Activated B cell treated with CpG ODN at 0.5 μM for 24 hours (primary cell): ENCODE measurements around the gene UTP25. TPM values are rescaled to one million over a fixed set of nuclear protein-coding genes. Genes with fewer than 3 reads are reported as not detected.
A peak's percentile ranks its signal among the peaks of the same experiment; 100 is the strongest.
"Not testable (repeated sequence)": the region's sequence is repeated elsewhere in the genome, so short reads cannot be mapped to it uniquely, and the experiment has no call there.

Source experiments
- ATAC-seq: fragments of 200-7000 bp; cut with Tn5 transposase; one replicate; pipeline ENCODE4 v1.10.0; 2021; ENCODE audit warnings: low read depth, mild to moderate bottlenecking, moderate library complexity
- CTCF ChIA-PET: fragments of 350-600 bp; sonication (Branson Sonifier 250); formaldehyde crosslinking; loops from one replicate; lab custom pipeline; 2021; ENCODE audit warnings: antibody characterized with exemption; lab: Charles Lee
- POLR2A ChIA-PET: fragments of 350-600 bp; sonication (Branson Sonifier 250); formaldehyde crosslinking; loops from one replicate; lab custom pipeline; 2021; ENCODE audit warnings: antibody characterized with exemption; lab: Charles Lee
- DNase-seq: peaks from one replicate; pipeline ENCODE4 v3.0.0; 2022
- H3K27ac Mint-ChIP-seq: one replicate; pipeline ENCODE4 v1.8.0; 2020; ENCODE audit warnings: mixed read lengths
- H3K27me3 Mint-ChIP-seq: one replicate; pipeline ENCODE4 v1.8.0; 2021; ENCODE audit warnings: mixed read lengths
- H3K36me3 Mint-ChIP-seq: one replicate; pipeline ENCODE4 v1.8.0; 2021; ENCODE audit warnings: low read depth, mixed read lengths
- H3K4me1 Mint-ChIP-seq: one replicate; pipeline ENCODE4 v1.8.0; 2021; ENCODE audit warnings: mixed read lengths
- H3K4me3 Mint-ChIP-seq: one replicate; pipeline ENCODE4 v1.8.0; 2020; ENCODE audit warnings: mild to moderate bottlenecking, mixed read lengths
- H3K9me3 Mint-ChIP-seq: one replicate; pipeline ENCODE4 v1.8.0; 2020; ENCODE audit warnings: mixed read lengths
- intact Hi-C: fragments of 100-400 bp; cut with micrococcal nuclease; formaldehyde crosslinking; loops from one replicate; pipeline ENCODE4 v1.15.1; 2024
- total RNA-seq: library from RNA; stranded (reverse); gene quantifications from 2 replicates; pipeline ENCODE4 v1.2.3, GENCODE V29; 2022
- TF ChIP-seq, protein P1 (sequence below): fragments of 200-600 bp; IDR thresholded peaks from one replicate; pipeline ENCODE4 v1.8.0; 2022; ENCODE audit warnings: antibody characterized with exemption, mild to moderate bottlenecking

The UTP25 gene
- total RNA-seq, 1 donor from 2014 or later, result 15.4 TPM

DNA sequence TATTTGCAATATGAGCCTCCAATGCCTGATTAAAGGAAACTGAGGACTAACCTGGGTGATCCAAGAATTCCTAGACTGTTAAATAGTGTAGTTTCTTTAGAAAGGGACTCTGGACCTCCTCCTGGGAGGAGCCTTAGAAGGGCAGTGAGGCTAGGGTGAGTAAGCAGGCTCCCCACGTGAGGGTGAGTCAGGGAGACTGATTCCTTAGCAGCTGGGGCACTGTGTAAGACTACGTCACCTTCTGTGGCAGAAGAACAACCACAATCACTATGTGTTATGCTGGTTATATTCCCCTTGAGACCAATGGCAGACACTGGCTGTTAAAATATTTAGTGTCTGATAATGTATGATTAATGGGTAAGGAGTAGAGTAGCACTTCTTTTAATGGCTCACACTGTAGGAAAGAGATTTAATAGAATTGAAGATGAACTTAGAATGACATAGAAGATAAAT is 56.9 kb downstream of the UTP25 start:
- intact Hi-C loops, result no loop called here
- no peak for DNase-seq
- H3K4me1 Mint-ChIP-seq, result no peaks in the 10 kb centered on the region
- H3K36me3 Mint-ChIP-seq, result no peaks in the 10 kb centered on the region
- H3K9me3 Mint-ChIP-seq, result no peaks in the 10 kb centered on the region
- ChIA-PET CTCF (no interaction called here), POLR2A (no interaction called here)
- no peak overlapping the region for H3K27ac Mint-ChIP-seq
- no peak overlapping the region for H3K4me3 Mint-ChIP-seq
- ATAC-seq, result peak; percentile 77
- peaks cover 27% of the 10 kb centered on the region for H3K27me3 Mint-ChIP-seq
- TF ChIP-seq, protein P1, sequence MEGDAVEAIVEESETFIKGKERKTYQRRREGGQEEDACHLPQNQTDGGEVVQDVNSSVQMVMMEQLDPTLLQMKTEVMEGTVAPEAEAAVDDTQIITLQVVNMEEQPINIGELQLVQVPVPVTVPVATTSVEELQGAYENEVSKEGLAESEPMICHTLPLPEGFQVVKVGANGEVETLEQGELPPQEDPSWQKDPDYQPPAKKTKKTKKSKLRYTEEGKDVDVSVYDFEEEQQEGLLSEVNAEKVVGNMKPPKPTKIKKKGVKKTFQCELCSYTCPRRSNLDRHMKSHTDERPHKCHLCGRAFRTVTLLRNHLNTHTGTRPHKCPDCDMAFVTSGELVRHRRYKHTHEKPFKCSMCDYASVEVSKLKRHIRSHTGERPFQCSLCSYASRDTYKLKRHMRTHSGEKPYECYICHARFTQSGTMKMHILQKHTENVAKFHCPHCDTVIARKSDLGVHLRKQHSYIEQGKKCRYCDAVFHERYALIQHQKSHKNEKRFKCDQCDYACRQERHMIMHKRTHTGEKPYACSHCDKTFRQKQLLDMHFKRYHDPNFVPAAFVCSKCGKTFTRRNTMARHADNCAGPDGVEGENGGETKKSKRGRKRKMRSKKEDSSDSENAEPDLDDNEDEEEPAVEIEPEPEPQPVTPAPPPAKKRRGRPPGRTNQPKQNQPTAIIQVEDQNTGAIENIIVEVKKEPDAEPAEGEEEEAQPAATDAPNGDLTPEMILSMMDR, result no peak

DNA sequence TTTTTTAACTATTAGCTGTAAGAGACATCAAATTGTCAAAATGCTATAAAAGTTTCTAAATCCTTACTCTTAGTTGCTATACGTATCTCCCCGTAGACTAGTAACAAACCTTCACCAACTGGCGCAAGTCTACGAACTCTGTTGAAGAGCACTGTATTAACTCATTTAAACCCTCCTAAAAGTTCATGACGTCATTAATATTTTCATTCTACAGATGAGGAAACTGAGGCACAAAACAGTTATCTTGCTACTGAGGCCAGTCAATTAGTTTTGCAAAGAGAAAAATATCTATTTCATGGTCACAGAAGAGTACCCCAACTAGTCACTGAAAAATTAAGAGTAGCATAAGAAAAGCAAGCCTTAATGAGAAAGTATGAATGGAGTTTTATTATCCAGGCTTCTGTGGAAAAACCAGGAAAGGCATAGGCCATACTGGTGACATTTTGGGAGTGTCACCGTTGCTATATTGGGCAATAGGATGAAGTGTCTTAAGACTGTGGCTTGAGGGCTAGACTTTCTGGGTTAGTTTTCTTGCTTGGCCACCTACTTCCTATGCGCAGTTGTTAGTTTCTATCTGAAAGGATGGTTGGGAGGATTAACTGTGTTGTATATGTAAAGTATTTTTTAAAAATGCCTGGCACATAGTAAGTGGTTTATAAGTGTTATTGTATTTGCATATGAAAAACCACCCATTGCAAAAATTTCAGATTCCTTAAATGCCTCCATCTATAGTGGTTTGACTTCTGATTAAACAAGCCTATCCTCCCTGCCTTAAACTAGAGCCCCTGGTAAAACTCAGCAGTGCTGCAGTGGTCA is 57.8 kb downstream of the UTP25 start:
- Mint-ChIP-seq H3K27ac (no peak overlapping the region), H3K4me1 (no peaks in the 10 kb centered on the region), H3K27me3 (peaks cover 23% of the 10 kb centered on the region), H3K9me3 (no peaks in the 10 kb centered on the region), H3K4me3 (no peak overlapping the region), H3K36me3 (no peaks in the 10 kb centered on the region)
- ATAC-seq (no peak), DNase-seq (no peak)
- ChIA-PET CTCF (no interaction called here), POLR2A (no interaction called here)
- TF ChIP-seq, protein P1, result no peak
- intact Hi-C loops, result no loop called here

DNA sequence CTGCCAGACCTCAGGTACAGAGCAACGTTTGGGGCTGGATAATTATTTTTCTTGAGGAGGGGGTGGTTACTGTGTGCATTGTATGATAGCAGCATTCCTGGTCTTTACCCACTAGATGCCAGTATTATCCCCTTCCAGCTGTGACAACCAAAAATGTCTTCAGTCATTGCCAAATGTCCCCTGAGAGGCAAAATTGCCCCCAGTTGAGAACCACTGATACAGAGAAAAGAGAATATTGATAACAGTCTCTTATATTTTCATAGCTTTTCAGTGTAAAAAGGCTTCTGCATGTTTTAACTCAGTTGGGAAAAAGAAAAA is 58.4 kb downstream of the UTP25 start:
- intact Hi-C loops, result no loop called here
- DNase-seq (no peak), ATAC-seq (no peak)
- Mint-ChIP-seq H3K4me1 (no peaks in the 10 kb centered on the region), H3K27me3 (peaks cover 23% of the 10 kb centered on the region), H3K36me3 (no peaks in the 10 kb centered on the region), H3K9me3 (no peaks in the 10 kb centered on the region), H3K4me3 (no peak overlapping the region), H3K27ac (no peak overlapping the region)
- TF ChIP-seq, protein P1, result no peak
- ChIA-PET POLR2A (no interaction called here), CTCF (no interaction called here)

DNA sequence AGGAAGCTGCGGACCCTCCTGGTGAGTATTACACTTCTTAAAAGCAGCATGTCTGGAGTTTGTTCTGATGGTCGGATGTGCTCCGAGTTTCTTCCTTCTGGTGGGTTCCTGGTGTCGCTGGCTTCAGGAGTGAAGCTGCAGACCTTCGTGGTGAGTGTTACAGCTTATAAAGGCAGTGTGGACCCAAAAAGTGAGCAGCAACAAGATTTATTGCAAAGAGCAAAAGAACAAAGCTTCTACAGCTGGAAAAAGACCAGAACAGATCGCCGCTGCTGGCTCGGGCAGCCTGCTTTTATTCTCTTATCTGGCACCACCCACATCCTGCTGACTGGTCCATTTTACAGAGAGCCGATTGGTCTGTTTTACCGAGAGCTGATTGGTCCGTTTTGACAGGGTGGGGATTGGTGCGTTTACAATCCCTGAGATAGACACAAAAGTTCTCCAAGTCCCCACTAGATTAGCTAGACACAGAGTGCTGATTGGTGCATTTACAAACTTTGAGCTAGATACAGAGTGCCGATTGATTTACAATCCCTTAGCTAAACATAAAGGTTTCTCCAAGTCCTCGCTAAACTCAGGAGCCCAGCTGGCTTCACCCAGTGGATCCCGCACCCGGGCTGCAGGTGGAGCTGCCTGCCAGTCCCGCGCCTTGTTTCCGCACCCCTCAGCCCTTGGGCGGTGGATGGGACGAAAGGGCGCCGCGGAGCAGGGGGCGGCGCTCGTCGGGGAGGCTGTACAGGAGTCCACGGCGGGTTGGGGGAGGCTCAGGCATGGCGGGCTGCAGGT is 60.7 kb downstream of the UTP25 start:
- POLR2A ChIA-PET, H3K9me3 Mint-ChIP-seq, H3K4me3 Mint-ChIP-seq, H3K36me3 Mint-ChIP-seq, DNase-seq, CTCF ChIA-PET, ATAC-seq, intact Hi-C loops, H3K4me1 Mint-ChIP-seq, H3K27ac Mint-ChIP-seq: not testable (repeated sequence)
- H3K27me3 Mint-ChIP-seq, result peaks cover 15% of the 10 kb centered on the region

DNA sequence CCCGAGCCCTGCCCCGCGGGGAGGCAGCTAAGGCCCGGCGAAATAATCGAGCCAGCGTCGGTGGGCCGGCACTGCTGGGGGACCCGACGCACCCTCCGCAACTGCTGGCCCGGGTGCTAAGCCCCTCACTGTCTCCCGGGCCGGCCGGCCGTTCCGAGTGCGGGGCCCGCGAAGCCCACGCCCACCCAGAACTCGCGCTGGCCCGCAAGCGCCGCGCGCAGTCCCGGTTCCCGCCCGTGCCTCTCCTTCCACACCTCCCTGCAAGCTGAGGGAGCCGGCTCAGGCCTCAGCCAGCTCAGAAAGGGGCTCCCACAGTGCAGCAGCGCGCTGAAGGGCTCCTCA is 61.3 kb downstream of the UTP25 start:
- ATAC-seq, result no peak
- Mint-ChIP-seq H3K27ac (no peak overlapping the region), H3K27me3 (peaks cover 13% of the 10 kb centered on the region), H3K9me3 (no peaks in the 10 kb centered on the region), H3K36me3 (no peaks in the 10 kb centered on the region), H3K4me1 (no peaks in the 10 kb centered on the region), H3K4me3 (no peak overlapping the region)
- POLR2A ChIA-PET, result no interaction called here
- intact Hi-C loops, result no loop called here
- CTCF ChIA-PET, result no interaction called here
- DNase-seq, result no peak
- TF ChIP-seq, protein P1, result no peak
